Stimulated activated CD4-positive, alpha-beta T cell treated with anti-CD3 and anti-CD28 coated beads, Interleukin-4, amount 100 ng/mL, for 48 hours (primary cell): Measurements from ENCODE around the gene RILPL1.
"Not testable (repeated sequence)": the region's sequence is repeated elsewhere in the genome, so short reads cannot be mapped to it uniquely, and the experiment has no call there.

ENCODE experiments used
- DNase-seq, 2 donors: peaks; one replicate each; pipeline ENCODE4 v3.0.0-alpha.2; 2020; ENCODE audit warnings: low read depth in 2 of 2

The RILPL1 gene

DNA sequence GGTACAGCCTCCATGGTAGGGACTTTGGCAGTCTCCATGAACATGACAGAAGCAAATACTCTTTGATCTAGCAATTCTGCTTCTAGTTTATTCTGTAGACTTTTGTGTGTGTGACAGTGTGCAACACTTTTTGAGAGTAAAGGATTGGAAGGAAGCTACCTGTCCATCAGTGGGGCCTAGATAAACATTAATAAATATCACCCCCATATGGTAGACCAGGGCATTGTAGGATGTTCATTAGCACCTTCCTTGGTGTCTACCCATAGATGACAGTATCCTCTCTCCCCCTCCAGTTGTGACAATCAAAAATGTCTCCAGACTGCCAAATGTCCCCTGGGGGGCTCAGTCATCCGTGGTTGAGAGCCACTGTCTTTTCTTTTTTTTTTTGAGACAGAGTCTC, 64.7 kb downstream of the RILPL1 start:
- no peak for DNase-seq

- no peak for DNase-seq
Measured at GRCh38 chr12:123465084-123465483, 68.4 kb downstream of the RILPL1 start.

- not testable (repeated sequence) for DNase-seq
Measured at GRCh38 chr12:123463174-123463573, 70.3 kb downstream of the RILPL1 start.

GRCh38 chr12:123457980-123458779, 75.3 kb downstream of the RILPL1 start, which contains the start of gene SNRNP35:
TSS of gene SNRNP35 (plus strand) at chr12:123458139. CDS start at chr12:123465541, 7,402 bp downstream.
- peak; percentile 65 to 77 for DNase-seq

- DNase-seq, result no peak
Measured at GRCh38 chr12:123453165-123453564, 80.4 kb downstream of the RILPL1 start.

GRCh38 chr12:123452276-123452550, 81.3 kb downstream of the RILPL1 start:
- not testable (repeated sequence) for DNase-seq

DNA sequence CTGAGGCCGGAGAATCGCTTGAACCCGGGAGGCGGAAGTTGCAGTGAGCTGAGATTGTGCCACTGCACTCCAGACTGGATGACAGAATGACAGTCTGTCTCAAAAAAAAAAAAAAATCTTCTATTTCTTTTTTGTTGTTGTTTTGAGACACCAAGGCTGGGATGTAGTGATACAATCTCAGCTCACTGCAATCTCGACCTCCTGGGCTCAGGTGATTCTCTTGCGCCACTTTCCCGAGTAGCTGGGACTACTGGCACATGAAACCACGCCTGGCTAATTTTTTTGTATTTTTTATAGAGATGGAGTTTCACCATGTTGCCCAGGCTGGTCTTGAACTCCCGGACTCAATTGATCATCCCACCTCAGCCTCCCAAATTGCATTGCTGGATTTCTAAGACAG, 82.9 kb downstream of the RILPL1 start:
- DNase-seq, result no peak

DNA sequence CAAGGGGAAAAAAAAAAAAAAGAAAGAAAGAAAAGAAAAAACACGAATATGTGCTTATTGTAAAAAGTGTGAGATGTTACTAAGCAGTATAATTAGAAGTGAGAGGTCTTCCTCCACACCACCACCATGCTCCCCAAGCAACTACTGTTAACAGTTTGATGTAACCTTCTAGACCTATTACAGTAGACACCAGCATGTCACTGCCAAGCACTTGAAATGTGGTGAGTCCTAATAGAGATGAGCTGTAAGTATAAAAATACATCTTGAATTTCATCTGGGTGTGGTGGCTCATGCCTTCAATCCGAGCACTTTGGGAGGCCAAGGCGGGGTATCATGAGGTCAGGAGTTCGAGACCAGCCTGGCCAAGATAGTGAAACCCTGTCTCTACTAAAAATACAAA, 83.7 kb downstream of the RILPL1 start:
- DNase-seq, result no peak

DNA sequence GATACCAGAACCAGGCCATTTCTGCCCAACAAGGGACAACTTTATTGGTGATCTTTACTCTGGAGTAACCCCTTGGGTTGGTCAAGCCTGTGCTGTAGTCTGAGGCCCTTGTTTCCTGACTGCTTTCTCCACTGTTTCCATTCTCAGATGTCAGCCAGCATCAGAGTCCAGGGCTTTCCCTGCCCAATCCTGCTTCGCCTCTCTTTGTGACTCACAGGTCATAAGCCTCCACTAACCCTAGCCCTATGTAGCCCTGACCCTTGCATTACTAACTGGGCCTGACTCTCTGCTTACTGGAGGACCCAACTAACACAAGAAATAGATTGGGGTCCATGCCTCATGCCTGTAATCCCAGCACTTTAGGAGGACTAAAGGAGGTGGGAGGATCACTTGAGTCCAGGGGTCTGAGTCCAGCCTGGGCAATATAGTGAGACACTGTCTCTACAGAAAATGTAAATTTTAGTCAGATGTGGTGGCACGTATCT, 84.2 kb downstream of the RILPL1 start:
- DNase-seq, result no peak

GRCh38 chr12:123446333-123446713, 87.2 kb downstream of the RILPL1 start:
- no peak for DNase-seq

- no peak for DNase-seq
Measured at GRCh38 chr12:123445388-123446332, 87.9 kb downstream of the RILPL1 start.

- DNase-seq, result no peak
Measured at GRCh38 chr12:123444092-123445026, 89.2 kb downstream of the RILPL1 start.

- DNase-seq, result no peak
Measured at GRCh38 chr12:123442774-123443173, 90.7 kb downstream of the RILPL1 start.

DNA sequence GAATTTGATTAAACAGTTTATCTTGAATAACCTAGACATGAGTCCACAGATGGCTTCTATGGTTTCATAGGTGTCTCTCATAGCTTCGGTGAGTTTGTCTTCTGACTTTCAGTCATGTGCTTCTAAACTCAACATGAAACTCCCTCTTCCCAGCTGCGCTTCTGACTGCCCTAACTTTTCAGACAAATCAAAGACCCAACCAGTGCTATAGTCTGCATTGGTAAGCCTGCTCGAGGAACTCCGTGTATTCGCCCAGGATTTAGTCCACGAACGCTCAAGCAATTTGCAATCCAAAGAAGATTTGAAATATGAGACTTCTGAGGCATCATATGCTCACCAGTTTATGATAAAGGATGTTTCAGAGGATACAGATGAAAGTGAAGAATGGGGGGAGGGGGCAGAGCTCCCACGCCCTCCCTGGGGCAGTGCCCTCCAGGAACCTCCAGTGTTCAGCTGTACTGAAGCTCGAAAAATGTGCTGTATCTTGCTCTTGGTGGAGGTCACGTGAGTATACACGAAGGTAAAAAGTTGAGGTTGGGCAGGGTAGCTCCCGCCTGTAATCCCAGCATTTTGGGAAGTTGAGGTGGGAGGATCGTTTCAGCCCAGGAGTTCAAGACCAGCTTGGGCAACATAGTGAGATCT, 91.9 kb downstream of the RILPL1 start:
- DNase-seq, result no peak

DNA sequence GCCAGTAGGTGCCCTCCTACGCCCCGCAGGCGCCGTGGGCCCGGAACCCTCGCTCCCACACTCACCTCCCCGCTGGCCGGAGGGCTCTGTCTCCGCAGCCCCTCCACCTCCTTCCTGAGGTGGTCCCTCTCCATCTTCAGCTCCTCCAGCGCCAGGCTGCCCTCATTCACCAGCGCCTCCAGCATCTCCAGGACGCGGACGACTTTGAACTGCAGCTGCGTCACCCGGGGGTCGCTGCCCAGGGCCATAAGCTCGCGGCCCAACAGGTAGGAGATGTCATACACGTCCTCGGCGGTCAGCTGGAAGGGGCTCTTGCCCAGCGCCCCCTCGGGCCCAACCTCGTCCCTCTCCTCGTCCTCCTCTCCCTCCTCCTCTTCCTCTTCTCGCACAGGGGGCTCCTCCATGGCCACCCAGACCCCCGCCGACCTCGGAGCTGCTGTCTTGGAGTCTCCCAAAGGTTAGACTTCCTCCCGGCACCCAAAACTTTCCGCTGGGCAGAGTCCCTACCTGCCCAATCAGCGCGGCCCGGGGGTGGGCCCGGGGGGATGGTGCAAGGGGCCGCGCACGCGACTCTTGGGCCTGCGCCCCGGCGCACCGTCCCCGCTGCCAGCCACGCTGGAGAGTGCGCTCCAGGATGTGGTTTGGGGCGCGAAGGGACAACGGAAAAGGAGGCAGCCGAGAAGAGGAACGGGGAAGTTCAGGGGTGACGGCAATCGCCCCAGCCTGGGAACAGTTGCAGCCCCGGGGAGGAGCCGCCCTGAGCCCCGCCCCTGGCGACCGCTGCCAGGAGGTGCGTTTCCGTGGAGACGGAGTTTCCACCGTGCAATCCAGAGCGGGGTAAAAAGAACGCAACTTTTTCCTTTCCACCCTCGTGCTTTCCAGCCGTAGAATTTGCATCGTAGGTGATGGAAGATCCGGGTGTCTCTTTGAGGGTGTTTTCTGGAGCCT, 97.2 kb downstream of the RILPL1 start, which contains the start of gene RILPL2:
RILPL2 (minus strand) TSS at position 668 of the 948 bp plus-strand sequence; CDS start at position 404, 264 bp downstream.
- peak; percentile 92 to 93 for DNase-seq

GRCh38 chr12:123435636-123436016, 97.9 kb downstream of the RILPL1 start:
- no peak for DNase-seq

DNA sequence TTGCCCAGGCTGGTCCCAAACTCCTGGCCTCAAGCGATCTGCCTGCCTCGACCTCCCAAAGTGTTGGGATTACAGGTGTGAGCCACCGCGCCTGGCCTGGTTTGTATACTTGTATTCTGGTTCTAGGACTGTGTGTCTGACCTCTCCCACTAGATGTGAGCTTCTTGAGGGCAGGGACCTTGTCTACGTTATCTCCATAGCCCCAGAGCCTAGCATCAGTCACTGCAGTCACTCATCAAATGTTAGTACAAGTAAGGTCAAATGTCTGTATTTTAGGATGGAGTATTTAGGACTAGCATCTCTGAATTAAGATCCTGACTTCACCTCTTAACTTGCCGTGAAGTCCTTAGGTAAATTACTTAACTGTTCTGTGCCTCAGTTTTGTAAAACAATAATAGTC, 99.9 kb downstream of the RILPL1 start:
- no peak for DNase-seq

GRCh38 chr12:123431951-123432817, 101.3 kb downstream of the RILPL1 start:
- DNase-seq, result not testable (repeated sequence)

- DNase-seq, result not testable (repeated sequence)
Measured at GRCh38 chr12:123429101-123429500, 104.4 kb downstream of the RILPL1 start.
